ENCODE data around the gene DDOST.

DDOST gene

DNA sequence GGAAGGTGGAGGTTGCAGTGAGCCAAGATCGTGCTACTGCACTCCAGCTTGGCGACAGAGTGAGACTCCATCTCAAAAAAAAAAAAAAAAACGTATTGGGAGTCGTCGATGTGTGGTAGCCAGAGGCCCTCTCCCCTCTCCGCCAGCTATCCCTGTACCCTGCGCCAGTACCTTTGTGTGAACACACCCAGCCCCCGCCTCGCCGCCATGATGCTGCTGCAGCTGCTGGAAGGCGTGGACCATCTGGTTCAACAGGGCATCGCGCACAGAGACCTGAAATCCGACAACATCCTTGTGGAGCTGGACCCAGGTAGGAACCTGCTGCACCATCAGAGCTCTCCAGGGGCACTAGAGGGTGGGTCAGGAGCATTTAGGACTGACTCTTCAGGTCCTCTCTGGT, 15.8 kb downstream of the DDOST start:
- TF ChIP-seq, protein P1, sequence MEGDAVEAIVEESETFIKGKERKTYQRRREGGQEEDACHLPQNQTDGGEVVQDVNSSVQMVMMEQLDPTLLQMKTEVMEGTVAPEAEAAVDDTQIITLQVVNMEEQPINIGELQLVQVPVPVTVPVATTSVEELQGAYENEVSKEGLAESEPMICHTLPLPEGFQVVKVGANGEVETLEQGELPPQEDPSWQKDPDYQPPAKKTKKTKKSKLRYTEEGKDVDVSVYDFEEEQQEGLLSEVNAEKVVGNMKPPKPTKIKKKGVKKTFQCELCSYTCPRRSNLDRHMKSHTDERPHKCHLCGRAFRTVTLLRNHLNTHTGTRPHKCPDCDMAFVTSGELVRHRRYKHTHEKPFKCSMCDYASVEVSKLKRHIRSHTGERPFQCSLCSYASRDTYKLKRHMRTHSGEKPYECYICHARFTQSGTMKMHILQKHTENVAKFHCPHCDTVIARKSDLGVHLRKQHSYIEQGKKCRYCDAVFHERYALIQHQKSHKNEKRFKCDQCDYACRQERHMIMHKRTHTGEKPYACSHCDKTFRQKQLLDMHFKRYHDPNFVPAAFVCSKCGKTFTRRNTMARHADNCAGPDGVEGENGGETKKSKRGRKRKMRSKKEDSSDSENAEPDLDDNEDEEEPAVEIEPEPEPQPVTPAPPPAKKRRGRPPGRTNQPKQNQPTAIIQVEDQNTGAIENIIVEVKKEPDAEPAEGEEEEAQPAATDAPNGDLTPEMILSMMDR (conservative IDR thresholded peaks at IDR 0.05; ENCODE audit: control insufficient read depth, insufficient read depth, low read depth, low read length) = no peak
- no peak for DNase-seq (ENCODE audit: low read depth)
- no peak overlapping the region for H3K4me3 ChIP-seq (ENCODE audit: control insufficient read depth, low read depth, low read length)

- TF ChIP-seq, protein P1 (conservative IDR thresholded peaks at IDR 0.05; ENCODE audit: control insufficient read depth, insufficient read depth, low read depth, low read length) = no peak
- DNase-seq (ENCODE audit: low read depth) = no peak
- H3K4me3 ChIP-seq (ENCODE audit: control insufficient read depth, low read depth, low read length) = no peak overlapping the region
These were observed 16.8 kb downstream of the DDOST start for GRCh38 chr1:20644416-20644815.

DNA sequence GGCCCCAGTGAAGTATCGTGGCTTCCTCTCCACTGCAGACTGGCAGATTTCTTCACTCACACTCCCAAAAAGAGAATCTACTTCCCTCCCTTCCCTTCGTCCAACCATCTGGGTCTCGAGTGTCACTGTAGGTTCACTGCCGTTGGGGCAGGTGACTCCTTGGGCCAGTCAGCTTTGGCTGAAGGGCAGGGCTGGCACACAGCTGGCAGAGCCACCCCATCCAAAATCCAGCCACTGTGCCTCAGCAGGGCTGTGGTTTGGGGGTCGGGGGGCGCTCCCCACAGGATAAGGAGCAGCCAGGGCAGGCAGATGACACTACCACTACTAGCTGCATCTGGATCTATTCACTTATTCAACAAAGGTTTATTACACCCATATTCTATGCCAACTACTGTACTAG, 18.1 kb downstream of the DDOST start:
- TF ChIP-seq, protein P1 (conservative IDR thresholded peaks at IDR 0.05; ENCODE audit: control insufficient read depth, insufficient read depth, low read depth, low read length) = no peak
- DNase-seq (ENCODE audit: low read depth) = no peak
- no peak overlapping the region for H3K4me3 ChIP-seq (ENCODE audit: control insufficient read depth, low read depth, low read length)

GRCh38 chr1:20641975-20642374, 19.2 kb downstream of the DDOST start:
- DNase-seq (ENCODE audit: low read depth) = no peak
- H3K4me3 ChIP-seq (ENCODE audit: control insufficient read depth, low read depth, low read length) = no peak overlapping the region
- TF ChIP-seq, protein P1 (conservative IDR thresholded peaks at IDR 0.05; ENCODE audit: control insufficient read depth, insufficient read depth, low read depth, low read length) = no peak

GRCh38 chr1:20640183-20640597, 21.0 kb downstream of the DDOST start:
- H3K4me3 ChIP-seq (ENCODE audit: control insufficient read depth, low read depth, low read length) = no peak overlapping the region
- TF ChIP-seq, protein P1 (conservative IDR thresholded peaks at IDR 0.05; ENCODE audit: control insufficient read depth, insufficient read depth, low read depth, low read length) = peak; percentile 77
- DNase-seq (ENCODE audit: low read depth) = peak; percentile 65

DNA sequence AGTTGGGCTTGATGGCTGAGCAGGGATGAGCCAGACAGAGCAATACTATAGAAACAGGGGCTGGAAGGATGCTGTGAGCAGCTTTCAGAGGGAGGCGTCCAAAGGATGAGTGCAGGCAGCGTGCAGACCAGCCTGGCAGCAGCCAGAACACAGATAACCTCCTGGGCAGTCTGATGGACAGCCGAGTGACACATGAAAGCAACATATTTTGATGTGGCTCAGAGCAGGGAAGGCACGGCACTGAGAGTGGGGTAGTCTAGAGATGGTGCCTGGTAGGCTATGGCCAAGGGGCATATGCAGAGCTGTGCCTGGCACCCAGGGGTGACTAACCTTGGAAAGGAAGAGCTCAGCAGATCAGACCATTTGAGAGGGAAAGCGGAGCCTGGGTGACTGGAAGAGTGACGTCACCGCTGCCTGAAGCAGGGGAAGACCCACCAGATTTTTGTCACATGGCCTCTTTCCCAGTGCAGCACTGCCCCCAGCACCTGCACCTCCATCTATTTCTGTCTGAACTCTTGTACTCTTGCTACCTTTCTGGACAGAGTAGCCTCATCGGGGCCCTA, 24.3 kb downstream of the DDOST start:
- TF ChIP-seq, protein P1 (conservative IDR thresholded peaks at IDR 0.05; ENCODE audit: control insufficient read depth, insufficient read depth, low read depth, low read length) = no peak
- no peak for DNase-seq (ENCODE audit: low read depth)
- H3K4me3 ChIP-seq (ENCODE audit: control insufficient read depth, low read depth, low read length) = no peak overlapping the region

DNA sequence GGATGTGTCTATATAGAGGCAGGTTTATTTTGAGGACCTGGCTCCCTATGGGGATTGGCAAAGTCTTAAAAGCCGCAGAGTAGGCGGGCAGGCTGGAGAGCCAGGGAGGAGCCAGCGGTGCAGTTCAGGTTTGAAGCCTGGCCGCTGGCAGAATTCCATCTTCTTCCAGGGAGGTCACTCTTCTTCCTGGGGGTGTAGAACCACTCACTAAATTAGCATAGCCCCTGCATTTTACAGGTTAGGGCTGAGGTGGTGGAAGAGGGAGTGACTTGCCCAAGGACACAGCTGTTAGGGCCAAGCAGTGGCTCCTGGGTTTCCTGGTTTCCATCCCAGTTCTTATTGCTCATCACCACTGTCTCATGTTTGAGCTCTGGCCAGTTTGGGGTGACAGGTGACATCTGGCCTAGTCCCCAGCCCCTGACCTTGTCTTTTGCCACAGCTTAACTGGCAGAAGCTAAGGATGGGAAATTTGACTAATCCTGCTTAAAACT, 26.5 kb downstream of the DDOST start:
- H3K4me3 ChIP-seq (ENCODE audit: control insufficient read depth, low read depth, low read length) = peak overlapping the region; percentile 73
- DNase-seq (ENCODE audit: low read depth) = peak; percentile 58
- TF ChIP-seq, protein P1 (conservative IDR thresholded peaks at IDR 0.05; ENCODE audit: control insufficient read depth, insufficient read depth, low read depth, low read length) = no peak

Data from fibroblast of mammary gland (primary cell).